ENCODE results near the gene CDADC1. TPM values are rescaled to one million over a fixed set of nuclear protein-coding genes. Genes with fewer than 3 reads are reported as not detected.

Gene CDADC1
- total and polyA plus RNA-seq, 3 donors from 2014 or later: 18.5 to 33.2 (median 32.5) TPM

GRCh38 chr13:49295244-49295643 is 47.5 kb downstream of the CDADC1 start:
- intact Hi-C loops (cut with DNase I; ENCODE audit: low total_unique reads): no loop called here
- WGBS, 2 donors: 31 to 44% methylated on average over 6 of the region's 6 CpGs
- H3K9me3 ChIP-seq: no peaks in the 10 kb centered on the region
- H3K27me3 ChIP-seq: no peaks in the 10 kb centered on the region
- peak; percentile 68 for DNase-seq
- no peak for TF ChIP-seq POLR2A (IDR thresholded peaks at IDR 0.05)
- TF ChIP-seq, protein P1, sequence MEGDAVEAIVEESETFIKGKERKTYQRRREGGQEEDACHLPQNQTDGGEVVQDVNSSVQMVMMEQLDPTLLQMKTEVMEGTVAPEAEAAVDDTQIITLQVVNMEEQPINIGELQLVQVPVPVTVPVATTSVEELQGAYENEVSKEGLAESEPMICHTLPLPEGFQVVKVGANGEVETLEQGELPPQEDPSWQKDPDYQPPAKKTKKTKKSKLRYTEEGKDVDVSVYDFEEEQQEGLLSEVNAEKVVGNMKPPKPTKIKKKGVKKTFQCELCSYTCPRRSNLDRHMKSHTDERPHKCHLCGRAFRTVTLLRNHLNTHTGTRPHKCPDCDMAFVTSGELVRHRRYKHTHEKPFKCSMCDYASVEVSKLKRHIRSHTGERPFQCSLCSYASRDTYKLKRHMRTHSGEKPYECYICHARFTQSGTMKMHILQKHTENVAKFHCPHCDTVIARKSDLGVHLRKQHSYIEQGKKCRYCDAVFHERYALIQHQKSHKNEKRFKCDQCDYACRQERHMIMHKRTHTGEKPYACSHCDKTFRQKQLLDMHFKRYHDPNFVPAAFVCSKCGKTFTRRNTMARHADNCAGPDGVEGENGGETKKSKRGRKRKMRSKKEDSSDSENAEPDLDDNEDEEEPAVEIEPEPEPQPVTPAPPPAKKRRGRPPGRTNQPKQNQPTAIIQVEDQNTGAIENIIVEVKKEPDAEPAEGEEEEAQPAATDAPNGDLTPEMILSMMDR (IDR thresholded peaks at IDR 0.05): no peak
- peaks cover 23% of the 10 kb centered on the region for H3K4me1 ChIP-seq
- peak overlapping the region; percentile 45 to 70 for H3K27ac ChIP-seq
- no peaks in the 10 kb centered on the region for H3K36me3 ChIP-seq (ENCODE audit: low read depth, missing control alignments)
- no peak overlapping the region for H3K4me3 ChIP-seq

- peaks cover 38% of the 10 kb centered on the region for H3K4me1 ChIP-seq
- DNase-seq: no peak
- no peaks in the 10 kb centered on the region for H3K27me3 ChIP-seq
- peak overlapping the region; percentile 17 to 45 for H3K27ac ChIP-seq
- H3K9me3 ChIP-seq: no peaks in the 10 kb centered on the region
- WGBS, 2 donors: 58 to 87% methylated on average over 2 of the region's 2 CpGs
- TF ChIP-seq, protein P1 (IDR thresholded peaks at IDR 0.05): no peak
- TF ChIP-seq POLR2A (IDR thresholded peaks at IDR 0.05): no peak
- H3K36me3 ChIP-seq (ENCODE audit: low read depth, missing control alignments): no peaks in the 10 kb centered on the region
- intact Hi-C loops (cut with DNase I; ENCODE audit: low total_unique reads): no loop called here
- H3K4me3 ChIP-seq: no peak overlapping the region
Measured at GRCh38 chr13:49296659-49297058, 48.9 kb downstream of the CDADC1 start.

DNA sequence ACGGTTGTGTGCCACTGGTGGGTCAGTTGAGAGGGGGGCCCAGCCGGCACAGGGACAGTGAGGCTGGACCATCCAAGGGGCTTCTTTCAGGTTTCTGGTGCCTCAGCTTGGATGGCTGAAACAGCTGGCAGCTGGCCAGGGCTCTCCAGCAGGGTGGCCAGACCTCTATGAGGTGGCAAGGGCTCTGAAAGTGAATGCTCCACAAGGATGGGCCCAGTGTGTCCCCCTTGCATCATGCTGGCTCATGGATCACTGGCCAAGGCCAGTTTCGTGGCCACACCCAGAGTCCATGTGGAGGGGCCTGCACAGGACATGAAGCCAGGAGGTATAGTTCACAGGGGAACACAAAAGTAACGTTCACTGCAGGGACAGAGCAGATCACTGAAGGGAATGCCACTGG is 49.6 kb downstream of the CDADC1 start:
- Histone ChIP-seq H3K9me3 (no peaks in the 10 kb centered on the region), H3K36me3 (ENCODE audit: low read depth, missing control alignments) (no peaks in the 10 kb centered on the region), H3K27ac (peak overlapping the region; percentile 8 to 56), H3K27me3 (no peaks in the 10 kb centered on the region), H3K4me3 (no peak overlapping the region), H3K4me1 (peaks cover 39% of the 10 kb centered on the region)
- intact Hi-C loops (cut with DNase I; ENCODE audit: low total_unique reads): no loop called here
- WGBS, 2 donors: 40 to 82% methylated on average over 1 to 4 of the region's 4 CpGs
- no peak for DNase-seq
- TF ChIP-seq, protein P1 (IDR thresholded peaks at IDR 0.05): no peak
- TF ChIP-seq POLR2A (IDR thresholded peaks at IDR 0.05): no peak

DNA sequence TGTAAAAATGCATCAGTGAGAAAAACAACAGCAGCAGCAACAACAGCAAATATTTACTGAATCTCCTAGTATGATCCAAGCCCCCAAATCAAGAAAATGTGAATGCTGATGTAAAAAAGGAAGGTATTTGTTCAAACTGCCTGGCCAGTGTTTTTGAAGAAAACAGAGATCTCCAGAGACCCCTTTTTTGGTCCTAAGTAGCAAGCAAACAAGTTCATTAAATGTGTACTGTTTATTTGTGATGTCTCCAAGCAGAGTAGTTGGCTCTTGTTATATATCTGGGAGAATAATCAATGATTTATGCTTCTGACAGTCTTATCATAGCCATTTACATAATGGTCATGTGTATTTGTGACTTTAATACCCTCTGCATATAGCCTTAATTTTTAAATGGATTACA is 50.7 kb downstream of the CDADC1 start:
- no peaks in the 10 kb centered on the region for H3K36me3 ChIP-seq (ENCODE audit: low read depth, missing control alignments)
- TF ChIP-seq POLR2A (IDR thresholded peaks at IDR 0.05): no peak
- TF ChIP-seq, protein P1 (IDR thresholded peaks at IDR 0.05): no peak
- H3K4me3 ChIP-seq: no peak overlapping the region
- H3K9me3 ChIP-seq: no peaks in the 10 kb centered on the region
- no peaks in the 10 kb centered on the region for H3K27me3 ChIP-seq
- no peak for DNase-seq
- intact Hi-C loops (cut with DNase I; ENCODE audit: low total_unique reads): no loop called here
- peak overlapping the region in 1 of 2 donors; percentile 8 for H3K27ac ChIP-seq
- peaks cover 46% of the 10 kb centered on the region for H3K4me1 ChIP-seq

- H3K4me1 ChIP-seq: peaks cover 52% of the 10 kb centered on the region
- no peak overlapping the region for H3K4me3 ChIP-seq
- intact Hi-C loops (cut with DNase I; ENCODE audit: low total_unique reads): no loop called here
- 53 to 79% methylated on average over 7 of the region's 7 CpGs for WGBS, 2 donors
- H3K27me3 ChIP-seq: no peaks in the 10 kb centered on the region
- peak; percentile 92 for DNase-seq
- no peaks in the 10 kb centered on the region for H3K36me3 ChIP-seq (ENCODE audit: low read depth, missing control alignments)
- peak overlapping the region; percentile 74 to 77 for H3K27ac ChIP-seq
- TF ChIP-seq POLR2A (IDR thresholded peaks at IDR 0.05): no peak
- TF ChIP-seq, protein P1 (IDR thresholded peaks at IDR 0.05): no peak
- no peaks in the 10 kb centered on the region for H3K9me3 ChIP-seq
Measured at GRCh38 chr13:49298903-49299605, 51.3 kb downstream of the CDADC1 start.
